SK-N-SH (cell line): ENCODE measurements around the gene SPTBN1. TPM values are rescaled to one million over a fixed set of nuclear protein-coding genes. Genes with fewer than 3 reads are reported as not detected.

Experiments used
- CTCF ChIA-PET: fragments of 300-600, 350-600 bp; formaldehyde crosslinking; extraction: SDS; loops from one replicate; lab custom pipeline; 2021; lab: Yijun Ruan, JAX
- POLR2A ChIA-PET: fragments of 350-600 bp; sonication (Branson Sonifier 250); formaldehyde crosslinking; extraction: SDS; loops from one replicate; lab custom pipeline; 2020; ENCODE audit warnings: antibody characterized with exemption, inconsistent platforms; lab: Yijun Ruan, JAX
- DNase-seq: peaks from one replicate; pipeline ENCODE4 v3.0.0; 2012
- H2AFZ ChIP-seq: fragments of 200-600 bp; sonication (generic); 2 replicates; pipeline ENCODE4 v1.8.1; 2016; ENCODE audit warnings: antibody characterized with exemption, mild to moderate bottlenecking, low read depth
- H3F3A ChIP-seq: fragments of 200-600 bp; sonication (generic); replicated peaks from 2 replicates; pipeline ENCODE3; 2016; ENCODE audit warnings: antibody characterized with exemption, mild to moderate bottlenecking; ENCODE audit not compliant: insufficient read depth
- H3K27ac ChIP-seq, 2 experiments: fragments of 200-500 bp in 1 of 2; fragments of 200-600 bp in 1 of 2; sonication (Bioruptor generic) in 1 of 2; sonication (generic), shearing (Covaris generic) in 1 of 2; 2 replicates each; pipeline versions ENCODE4 v1.5.1 to v1.6.1; 2014 to 2016; ENCODE audit warnings: low read depth in 2 of 2, inconsistent platforms in 1 of 2, low read length in 1 of 2, mild to moderate bottlenecking in 1 of 2, mixed read lengths in 1 of 2
- H3K27me3 ChIP-seq: fragments of 200-600 bp; sonication (generic), shearing (Covaris generic); 2 replicates; pipeline ENCODE4 v1.6.1; 2016; ENCODE audit warnings: mixed run types; ENCODE audit not compliant: insufficient read depth
- H3K36me3 ChIP-seq, 2 experiments: fragments of 200-500 bp in 1 of 2; fragments of 200-600 bp in 1 of 2; sonication (Bioruptor generic) in 1 of 2; sonication (generic) in 1 of 2; replicated peaks in 1 of 2; 2 replicates each; pipeline versions ENCODE3 to v1.5.1; 2014 to 2016; ENCODE audit warnings: low read length in 1 of 2, mild to moderate bottlenecking in 1 of 2; ENCODE audit not compliant: insufficient read depth in 2 of 2, control insufficient read depth in 1 of 2
- H3K4me1 ChIP-seq, 2 experiments: fragments of 200-500 bp in 1 of 2; fragments of 200-600 bp in 1 of 2; sonication (Bioruptor generic) in 1 of 2; sonication (generic), shearing (Covaris generic) in 1 of 2; 2 replicates each; pipeline versions ENCODE4 v1.5.1 to v1.6.1; 2014 to 2016; ENCODE audit warnings: low read depth in 1 of 2, low read length in 1 of 2, mixed run types in 1 of 2; ENCODE audit not compliant: insufficient read depth in 2 of 2, control insufficient read depth in 1 of 2
- H3K4me2 ChIP-seq: fragments of 200-600 bp; sonication (generic), shearing (Covaris generic); 2 replicates; pipeline ENCODE4 v1.6.1; 2017; ENCODE audit warnings: mixed run types
- H3K4me3 ChIP-seq, 2 experiments: fragments of 200-500 bp in 1 of 2; fragments of 200-600 bp in 1 of 2; sonication (Bioruptor generic) in 1 of 2; sonication (generic), shearing (Covaris generic) in 1 of 2; 2 replicates each; pipeline versions ENCODE4 v1.5.1 to v1.8.1; 2014 to 2016; ENCODE audit warnings: low read depth in 2 of 2, inconsistent platforms in 1 of 2, low read length in 1 of 2, mild to moderate bottlenecking in 1 of 2, mixed read lengths in 1 of 2, moderate library complexity in 1 of 2
- H3K79me2 ChIP-seq: fragments of 200-600 bp; sonication (generic); 2 replicates; pipeline ENCODE4 v1.8.1; 2017; ENCODE audit warnings: mild to moderate bottlenecking; ENCODE audit not compliant: insufficient read depth
- H3K9ac ChIP-seq: fragments of 200-600 bp; sonication (generic); 2 replicates; pipeline ENCODE4 v1.6.1; 2017; ENCODE audit warnings: mixed run types
- H3K9me2 ChIP-seq: fragments of 200-600 bp; sonication (generic); 2 replicates; pipeline ENCODE4 v1.6.1; 2017; ENCODE audit warnings: mixed run types
- H3K9me3 ChIP-seq: fragments of 200-600 bp; sonication (generic); 2 replicates; pipeline ENCODE4 v1.6.1; 2017; ENCODE audit warnings: mixed run types, mild to moderate bottlenecking, moderate library complexity
- H4K20me1 ChIP-seq: fragments of 200-600 bp; sonication (generic); 2 replicates; pipeline ENCODE4 v1.6.1; 2017; ENCODE audit warnings: mild to moderate bottlenecking, mixed run types; ENCODE audit not compliant: insufficient read depth
- EP300 ChIP-seq, 2 experiments: IDR thresholded peaks; 2 replicates each; pipeline versions ENCODE4 v1.4.0 to v1.6.1; 2012; ENCODE audit warnings: borderline replicate concordance in 1 of 2, low read depth in 1 of 2, low read length in 1 of 2
- EZH2phosphoT487 ChIP-seq: fragments of 200-600 bp; sonication (generic); IDR thresholded peaks from 2 replicates; pipeline ENCODE4 v1.6.1; 2017; ENCODE audit warnings: low read depth, mixed run types, mild to moderate bottlenecking, antibody characterized with exemption, moderate library complexity, borderline replicate concordance
- FOSL2 ChIP-seq: IDR thresholded peaks from 2 replicates; pipeline ENCODE4 v1.4.0; 2012; ENCODE audit warnings: low read depth, mild to moderate bottlenecking, moderate library complexity, borderline replicate concordance
- FOXJ3 ChIP-seq: sonication (generic); formaldehyde crosslinking; IDR thresholded peaks from 2 replicates; pipeline ENCODE4 v1.5.1; 2020; ENCODE audit warnings: mild to moderate bottlenecking, missing genetic modification reagents
- FOXM1 ChIP-seq: IDR thresholded peaks from 2 replicates; pipeline ENCODE4 v1.4.0; 2012; ENCODE audit warnings: low read depth, mild to moderate bottlenecking
- GABPA ChIP-seq: IDR thresholded peaks from 2 replicates; pipeline ENCODE4 v1.4.0; 2012; ENCODE audit warnings: low read depth, mild to moderate bottlenecking
- GATA2 ChIP-seq: sonication (generic); formaldehyde crosslinking; IDR thresholded peaks from 2 replicates; pipeline ENCODE4 v1.5.0; 2020; ENCODE audit warnings: mild to moderate bottlenecking, missing genetic modification reagents
- IRF3 ChIP-seq: fragments of 150-350 bp; IDR thresholded peaks from 2 replicates; pipeline ENCODE4 v1.6.1; 2016; ENCODE audit warnings: mild to moderate bottlenecking, low read depth, low read length
- JUND ChIP-seq: IDR thresholded peaks from 2 replicates; pipeline ENCODE4 v1.4.0; 2012
- MXI1 ChIP-seq: IDR thresholded peaks from 2 replicates; pipeline ENCODE4 v1.6.1; 2012; ENCODE audit warnings: mild to moderate bottlenecking, low read depth, low read length, improper control_type of control experiment
- NFIC ChIP-seq: IDR thresholded peaks from 2 replicates; pipeline ENCODE4 v1.4.0; 2012; ENCODE audit warnings: borderline replicate concordance
- RCOR1 ChIP-seq: fragments of 150-350 bp; IDR thresholded peaks from 2 replicates; pipeline ENCODE4 v1.6.1; 2017; ENCODE audit warnings: antibody characterized with exemption, low read length
- REST ChIP-seq: IDR thresholded peaks from 2 replicates; pipeline ENCODE4 v1.6.1; 2012; ENCODE audit warnings: mild to moderate bottlenecking, low read depth, low read length, moderate library complexity
- RFX5 ChIP-seq: IDR thresholded peaks from 2 replicates; pipeline ENCODE4 v1.6.1; 2012; ENCODE audit warnings: mild to moderate bottlenecking, improper control_type of control experiment, low read length
- TAF1 ChIP-seq: IDR thresholded peaks from 2 replicates; pipeline ENCODE4 v1.6.1; 2012; ENCODE audit warnings: low read depth, mild to moderate bottlenecking, low read length, moderate library complexity, borderline replicate concordance
- TCF12 ChIP-seq: IDR thresholded peaks from 2 replicates; pipeline ENCODE4 v1.4.0; 2012
- TEAD4 ChIP-seq: IDR thresholded peaks from 2 replicates; pipeline ENCODE4 v1.4.0; 2012; ENCODE audit warnings: mild to moderate bottlenecking, borderline replicate concordance; ENCODE audit not compliant: insufficient read depth
- YY1 ChIP-seq: IDR thresholded peaks from 2 replicates; pipeline ENCODE4 v1.4.0; 2012; ENCODE audit warnings: low read depth, mild to moderate bottlenecking
- WGBS: methylation state at CpG from one replicate; pipeline ENCODE4 v1.1.6; 2017; ENCODE audit warnings: low lambda C conversion rate; 5-methylcytosine and 5-hydroxymethylcytosine counted together
- polyA plus RNA-seq, 3 experiments: library from polyadenylated mRNA; depleted of rRNA; stranded (reverse); fragments of >200 nt; gene quantifications; 2 replicates each; pipeline ENCODE4 v1.2.3, GENCODE V29; 2012

SPTBN1 gene
- polyA plus RNA-seq, 1 of the 3 experiments (the other 2 are of a cell fraction): 29.1 TPM

- Histone ChIP-seq H3K79me2 (peaks cover 21% of the 10 kb centered on the region; the same call in 1 of the 2 replicates), H3K27ac (no peak overlapping the region), H3K4me2 (no peak overlapping the region), H3K9me3 (no peaks in the 10 kb centered on the region), H3K9me2 (no peaks in the 10 kb centered on the region), H3K9ac (no peak overlapping the region), H3K27me3 (no peaks in the 10 kb centered on the region), H4K20me1 (0 out of 2 replicates have a peak, but pooled peaks cover 5% of the 10 kb centered on the region), H3K4me1 (peaks cover 0 to 12% of the 10 kb centered on the region in 2 experiments; a peak in 1 of 4 replicates), H3F3A (peaks cover 3% of the 10 kb centered on the region), H3K36me3 (peaks cover under 1% of the 10 kb centered on the region in 2 experiments), H2AFZ (no peak overlapping the region), H3K4me3 (no peak overlapping the region)
- CTCF ChIA-PET: interaction anchor here (1.2 to 1.3 kb wide), 2 partner anchors 14 to 27 kb away, joined by 3 to 4 read pairs; no protein-coding TSS in a partner anchor
- TF ChIP-seq GATA2 (CRISPR knock-in tag): peak; percentile 84
- TF ChIP-seq IRF3: no peak
- TF ChIP-seq RCOR1: peak; percentile 45; the same call in 1 of the 2 replicates
- peak; percentile 35; the same call in 1 of the 2 replicates for TF ChIP-seq FOXJ3 (CRISPR knock-in tag)
- POLR2A ChIA-PET: interaction anchor here (2.1 kb wide), 1 partner anchor 10 kb away, joined by 7 read pairs; no protein-coding TSS in a partner anchor
- WGBS: 91% methylated on average over 3 of the region's 3 CpGs
- DNase-seq: peak; percentile 50
Measured at GRCh38 chr2:54549430-54549829, 93.3 kb downstream of the SPTBN1 start.

- TF ChIP-seq REST (no peak), JUND (no peak), TAF1 (no peak), FOSL2 (no peak), TCF12 (no peak), TEAD4 (no peak), MXI1 (no peak), YY1 (no peak), FOXM1 (no peak), GABPA (no peak), EP300 (IDR thresholded peaks at IDR 0.05; ENCODE audit: borderline replicate concordance in 1 of 2, low read depth in 1 of 2, low read length in 1 of 2) (no peak), RFX5 (no peak), NFIC (no peak), EZH2phosphoT487 (no peak)
- TF ChIP-seq, all 33 proteins: peak for 0
- Histone ChIP-seq H3K4me1 (peaks cover 0 to 12% of the 10 kb centered on the region in 2 experiments; a peak in 1 of 4 replicates), H3K27me3 (no peaks in the 10 kb centered on the region), H4K20me1 (0 out of 2 replicates have a peak, but pooled peaks cover 5% of the 10 kb centered on the region), H3K9ac (no peak overlapping the region), H3K27ac (no peak overlapping the region), H3K36me3 (no peaks in the 10 kb centered on the region), H3K4me2 (no peak overlapping the region), H3K9me2 (no peaks in the 10 kb centered on the region), H2AFZ (no peak overlapping the region), H3K79me2 (peaks cover 20% of the 10 kb centered on the region; the same call in 1 of the 2 replicates), H3K4me3 (no peak overlapping the region), H3F3A (peaks cover 3% of the 10 kb centered on the region), H3K9me3 (no peaks in the 10 kb centered on the region)
- CTCF ChIA-PET: interaction anchor here (1.1 to 1.3 kb wide), 3 partner anchors 15 to 155 kb away, joined by 3 to 5 read pairs (median 4); no protein-coding TSS in a partner anchor
- DNase-seq: no peak
- WGBS: 90% methylated on average over 3 of the region's 4 CpGs
- POLR2A ChIA-PET: interaction anchor here (2.1 kb wide), 1 partner anchor 9 kb away, joined by 7 read pairs; no protein-coding TSS in a partner anchor
Measured at GRCh38 chr2:54549917-54550518, 93.9 kb downstream of the SPTBN1 start.
